C4-2B (cell line): ENCODE results near the gene POGLUT3.

Source experiments
- H3K27ac ChIP-seq: fragments of 450-650 bp; 2 replicates; pipeline ENCODE4 v1.5.1; 2017
- ZFX ChIP-seq: fragments of 450-650 bp; IDR thresholded peaks from 2 replicates; pipeline ENCODE4 v1.6.1; 2017
- TF ChIP-seq, protein P1 (sequence below): fragments of 450-650 bp; conservative IDR thresholded peaks from 2 replicates; pipeline ENCODE4 v1.5.1; 2017; ENCODE audit warnings: mild to moderate bottlenecking

Gene POGLUT3

DNA sequence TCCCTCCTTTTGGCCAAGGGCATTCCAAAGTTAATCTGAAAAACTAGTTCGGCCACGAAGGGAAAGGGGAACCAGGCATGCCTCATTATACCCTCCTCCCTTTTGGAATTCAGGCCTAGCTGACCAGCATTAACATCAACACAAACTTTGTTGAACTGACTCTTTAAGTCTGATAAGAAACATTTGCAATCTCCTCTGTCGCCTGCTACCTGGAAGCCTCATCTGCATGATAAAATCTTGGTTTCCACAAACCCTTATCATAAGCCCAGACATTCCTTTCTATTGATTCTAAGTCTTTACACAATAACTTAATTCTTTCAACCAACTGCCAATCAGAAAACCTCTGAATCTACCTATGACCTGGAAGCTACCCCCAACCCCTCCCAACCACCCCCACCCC lies 11.4 kb downstream of the POGLUT3 start:
- no peak overlapping the region for H3K27ac ChIP-seq
- TF ChIP-seq, protein P1, sequence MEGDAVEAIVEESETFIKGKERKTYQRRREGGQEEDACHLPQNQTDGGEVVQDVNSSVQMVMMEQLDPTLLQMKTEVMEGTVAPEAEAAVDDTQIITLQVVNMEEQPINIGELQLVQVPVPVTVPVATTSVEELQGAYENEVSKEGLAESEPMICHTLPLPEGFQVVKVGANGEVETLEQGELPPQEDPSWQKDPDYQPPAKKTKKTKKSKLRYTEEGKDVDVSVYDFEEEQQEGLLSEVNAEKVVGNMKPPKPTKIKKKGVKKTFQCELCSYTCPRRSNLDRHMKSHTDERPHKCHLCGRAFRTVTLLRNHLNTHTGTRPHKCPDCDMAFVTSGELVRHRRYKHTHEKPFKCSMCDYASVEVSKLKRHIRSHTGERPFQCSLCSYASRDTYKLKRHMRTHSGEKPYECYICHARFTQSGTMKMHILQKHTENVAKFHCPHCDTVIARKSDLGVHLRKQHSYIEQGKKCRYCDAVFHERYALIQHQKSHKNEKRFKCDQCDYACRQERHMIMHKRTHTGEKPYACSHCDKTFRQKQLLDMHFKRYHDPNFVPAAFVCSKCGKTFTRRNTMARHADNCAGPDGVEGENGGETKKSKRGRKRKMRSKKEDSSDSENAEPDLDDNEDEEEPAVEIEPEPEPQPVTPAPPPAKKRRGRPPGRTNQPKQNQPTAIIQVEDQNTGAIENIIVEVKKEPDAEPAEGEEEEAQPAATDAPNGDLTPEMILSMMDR: no peak
- TF ChIP-seq ZFX: no peak

DNA sequence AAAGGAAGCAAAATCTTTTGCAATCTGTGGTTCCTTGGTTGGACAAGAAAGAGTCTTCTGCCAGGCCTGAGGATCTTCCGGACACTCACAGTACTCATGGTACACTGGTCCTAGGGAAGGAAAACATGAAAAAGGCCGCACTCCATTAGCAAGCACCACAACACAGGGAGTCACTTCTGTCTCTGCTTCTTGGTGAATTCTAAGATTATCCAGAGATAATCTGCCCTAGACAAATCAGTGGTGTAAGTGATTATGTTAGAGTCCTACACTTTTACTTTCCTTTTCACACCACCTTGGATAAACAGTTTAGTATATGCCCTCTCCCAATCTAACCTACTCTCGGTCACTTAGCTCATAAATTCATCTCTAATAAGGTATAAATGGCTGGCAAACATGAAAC lies 11.9 kb downstream of the POGLUT3 start:
- TF ChIP-seq ZFX: no peak
- TF ChIP-seq, protein P1: no peak
- no peak overlapping the region for H3K27ac ChIP-seq

DNA sequence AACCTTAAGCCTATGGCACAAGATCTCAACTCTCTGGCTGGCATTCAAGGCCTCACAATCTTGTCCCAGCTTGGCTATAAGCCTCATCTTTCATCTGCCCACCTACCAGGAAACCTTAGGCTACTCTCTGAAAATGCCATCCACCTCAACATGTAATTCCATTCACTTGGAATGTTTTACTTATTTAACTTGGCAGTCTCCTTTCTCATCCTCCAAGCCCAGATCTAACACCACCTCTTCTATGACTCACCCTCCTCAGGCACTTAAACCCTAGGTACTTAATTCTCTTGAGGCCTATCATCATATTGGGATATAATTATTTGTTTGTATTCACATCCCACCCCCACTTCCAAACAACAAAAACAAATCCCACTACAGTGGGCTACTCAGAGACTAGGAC lies 15.0 kb downstream of the POGLUT3 start:
- TF ChIP-seq, protein P1: no peak
- no peak for TF ChIP-seq ZFX
- H3K27ac ChIP-seq: no peak overlapping the region

DNA sequence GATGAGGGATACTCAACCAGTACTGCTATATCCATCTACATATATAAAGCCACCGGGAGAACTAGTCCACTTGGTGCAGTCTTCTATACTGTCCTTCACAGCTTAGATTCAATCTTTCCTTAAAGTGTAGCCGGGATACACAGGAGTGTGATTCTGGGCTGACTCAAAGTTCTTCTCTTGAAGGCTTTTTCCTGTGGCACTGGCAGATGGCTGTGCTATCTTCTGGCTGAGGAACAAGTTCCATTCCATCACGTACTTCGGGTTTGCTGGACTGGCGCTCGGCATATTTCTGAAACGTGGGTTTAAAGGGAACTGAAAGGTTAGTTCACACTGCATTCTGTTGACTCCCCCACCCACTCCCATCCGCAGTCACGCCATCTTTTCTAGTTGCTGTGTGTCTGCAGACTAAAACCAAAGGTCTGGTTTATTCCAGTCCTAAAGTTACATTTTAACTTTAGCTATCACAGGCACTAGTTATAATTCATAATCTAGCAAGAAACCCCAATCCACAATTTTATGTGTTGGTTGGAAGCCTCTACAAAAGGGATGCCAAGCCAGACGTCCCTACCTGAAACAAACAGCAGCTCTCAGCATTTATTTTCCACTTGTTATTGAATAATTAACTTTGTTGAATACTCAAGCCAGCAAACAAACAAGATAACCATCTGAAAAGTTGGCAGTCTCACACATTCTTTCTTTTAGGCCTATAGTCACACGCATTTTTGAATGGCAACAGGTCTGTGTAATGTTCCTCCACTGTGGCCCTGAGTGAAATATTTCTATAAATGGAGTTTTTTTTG lies 23.3 kb downstream of the POGLUT3 start:
- peak overlapping the region; percentile 22; the same call in 1 of the 2 replicates for H3K27ac ChIP-seq
- TF ChIP-seq, protein P1: no peak
- no peak for TF ChIP-seq ZFX

DNA sequence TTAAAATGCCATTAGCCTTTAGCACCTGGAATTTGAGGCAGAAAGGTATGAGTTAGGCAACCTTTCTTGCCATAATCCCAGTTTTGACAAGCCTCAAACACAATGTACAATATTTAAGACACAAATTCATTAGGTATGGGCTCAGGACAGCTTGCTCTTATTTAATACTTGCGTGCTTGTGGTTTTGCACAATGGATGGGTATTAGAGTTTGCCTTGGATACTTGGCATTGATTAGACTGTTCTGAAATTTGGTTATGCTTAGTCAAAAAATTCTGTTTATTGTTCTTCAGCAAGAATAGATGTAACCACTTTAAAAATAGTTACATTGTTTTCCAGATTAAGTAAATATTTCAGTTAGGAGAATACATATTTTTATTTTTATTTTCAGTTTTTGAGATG lies 25.5 kb downstream of the POGLUT3 start:
- TF ChIP-seq ZFX: no peak
- TF ChIP-seq, protein P1: no peak
- no peak overlapping the region for H3K27ac ChIP-seq

DNA sequence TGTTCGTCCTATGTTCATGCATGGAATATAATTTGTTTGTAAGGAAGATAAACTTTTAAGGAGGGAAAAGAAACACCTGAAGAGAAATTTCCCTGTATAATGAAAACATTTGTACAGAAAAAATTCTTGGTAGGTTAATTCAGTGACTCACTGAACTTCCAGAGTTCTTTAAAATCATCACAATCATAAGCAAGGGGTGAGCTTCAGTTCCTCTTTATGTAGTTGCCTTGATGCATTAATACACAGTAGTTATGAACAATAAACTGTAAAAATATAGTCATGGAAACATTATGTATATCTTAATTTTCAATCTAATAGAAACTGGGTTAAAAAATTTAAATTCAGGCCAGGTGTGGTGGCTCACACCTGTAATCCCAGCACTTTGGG lies 29.7 kb downstream of the POGLUT3 start:
- H3K27ac ChIP-seq: no peak overlapping the region
- TF ChIP-seq, protein P1: no peak
- TF ChIP-seq ZFX: no peak

DNA sequence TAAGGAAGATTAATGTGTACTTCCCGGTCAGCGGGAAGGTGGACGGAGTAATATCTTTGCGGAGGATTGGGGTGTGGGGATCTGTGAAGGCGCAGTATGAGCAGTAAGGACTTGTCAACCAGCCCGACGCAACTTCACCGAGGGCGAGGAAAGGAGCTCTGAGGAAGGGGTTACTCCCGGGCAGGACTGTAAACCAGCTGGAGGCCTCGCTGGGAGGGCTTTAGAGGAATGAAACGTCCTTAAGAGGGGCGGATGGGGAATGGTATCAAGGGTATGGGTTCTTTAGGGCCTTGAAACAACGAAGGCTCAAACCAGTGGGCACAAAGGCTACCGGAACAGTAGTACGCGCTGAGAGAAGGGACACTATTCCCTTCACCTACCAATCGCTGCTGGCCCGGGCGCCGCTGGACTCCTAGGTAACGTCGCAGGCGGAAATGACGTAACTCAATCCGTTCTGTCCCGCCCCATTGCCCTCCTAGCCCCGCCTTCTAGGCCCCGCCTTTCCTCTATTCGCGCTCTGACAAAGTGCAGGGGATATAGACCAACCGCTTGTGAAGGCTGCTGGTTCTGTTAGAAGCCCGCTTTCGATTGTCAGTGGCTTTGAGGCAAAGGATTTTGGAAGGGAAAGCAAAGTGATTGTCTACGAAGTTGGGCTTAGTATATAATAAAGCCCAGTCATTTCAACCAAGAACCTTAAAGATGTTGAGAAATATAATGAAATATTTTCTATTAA lies 30.9 kb downstream of the POGLUT3 start, which contains the start of gene C11orf65:
Gene C11orf65 (minus strand): TSS at position 439 of the 733 bp plus-strand sequence. CDS start 5,970 bp downstream, outside the sequence.
- peak within 1 kb of the TSS; percentile 96 for H3K27ac ChIP-seq
- TF ChIP-seq, protein P1: no peak
- peak; percentile 64 for TF ChIP-seq ZFX
